Hippocampal formation (tissue), 2 donors: ENCODE measurements around the gene AMER2.

Experiments used
- DNase-seq, 2 donors: peaks; one replicate each; lab custom pipeline; 2025; lab: John Stamatoyannopoulos, UW

AMER2 gene

GRCh38 chr13:25171517-25172302, at the start of gene AMER2:
Gene AMER2, minus strand, starts transcription at chr13:25172288. Its CDS starts 669 bp downstream, at chr13:25171619.
- peak; percentile 80 to 88 for DNase-seq

DNA sequence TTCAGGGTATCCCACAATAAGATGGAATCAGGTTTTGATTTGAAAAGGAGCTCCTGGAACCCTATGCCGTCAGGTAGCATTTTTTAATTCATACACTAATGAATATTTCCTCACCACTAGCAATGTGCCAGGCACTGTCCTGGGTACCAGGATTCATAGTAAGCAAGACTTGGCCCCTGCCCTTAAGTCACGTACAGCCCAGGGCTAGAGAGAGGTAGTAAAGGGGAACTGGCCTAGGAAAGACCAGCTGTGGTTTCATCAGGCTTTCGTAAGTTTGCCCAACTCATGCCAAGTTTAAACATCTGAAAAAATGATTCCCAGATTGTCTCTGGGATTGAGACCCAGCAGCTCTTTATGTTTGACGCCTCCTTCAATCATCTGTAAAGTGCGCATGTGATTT, 45.9 kb upstream of the AMER2 start:
- DNase-seq = no peak

DNA sequence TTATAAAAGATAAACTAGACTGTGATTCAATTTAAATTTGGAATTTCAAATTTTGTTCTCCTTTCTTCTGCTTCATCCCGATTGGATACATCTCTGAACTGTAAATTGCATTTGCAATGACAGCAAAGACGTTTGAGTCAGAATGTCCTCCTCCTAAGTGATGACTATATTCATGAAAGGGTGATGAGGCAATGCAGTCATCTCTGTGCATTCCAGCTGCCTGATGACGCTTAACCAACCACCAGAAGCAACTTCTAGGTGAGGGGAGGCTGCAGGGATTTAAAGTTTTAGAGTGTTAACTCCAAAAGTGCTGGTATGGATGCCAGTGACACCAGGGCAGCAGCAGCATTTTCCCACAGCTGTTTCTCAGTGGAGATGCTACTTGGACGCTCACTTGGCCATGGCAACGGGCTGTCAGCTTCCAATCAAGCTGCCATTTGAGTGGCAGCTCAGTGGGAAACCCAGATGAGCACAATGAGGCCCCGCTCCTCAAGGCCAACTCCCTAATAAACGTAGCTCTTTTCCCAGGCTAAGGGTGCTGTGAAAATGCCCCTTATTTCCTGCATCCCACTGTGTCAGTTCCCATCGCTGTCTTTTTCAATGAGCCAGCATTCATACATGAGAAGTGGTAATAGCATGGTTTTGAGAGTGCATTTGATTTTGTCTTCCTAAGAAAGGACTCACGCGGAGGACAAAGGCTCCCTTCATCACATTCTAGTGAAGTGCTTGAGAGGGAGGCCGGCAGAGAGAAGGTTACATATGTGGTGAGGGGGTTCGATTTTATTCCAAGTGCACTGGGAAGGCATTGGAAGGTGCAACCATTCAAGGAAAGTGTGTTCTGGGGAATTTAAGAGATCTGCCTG, 45.2 kb upstream of the AMER2 start:
- no peak for DNase-seq

DNA sequence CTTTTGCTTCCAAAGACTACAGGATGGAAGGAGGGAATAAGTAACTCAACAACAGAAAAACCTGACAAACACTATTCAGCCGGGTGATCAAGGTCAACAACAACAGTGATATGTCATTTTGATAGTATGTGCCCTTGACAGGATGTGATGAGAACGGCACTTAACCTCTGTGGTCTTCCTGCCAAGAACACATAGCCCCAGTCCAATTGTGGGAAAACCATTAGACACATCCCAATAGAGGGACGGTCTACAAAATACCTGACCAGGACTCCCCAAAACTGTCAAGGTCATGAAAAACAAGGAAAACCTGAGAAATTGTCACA, 43.1 kb upstream of the AMER2 start:
- DNase-seq = no peak

DNA sequence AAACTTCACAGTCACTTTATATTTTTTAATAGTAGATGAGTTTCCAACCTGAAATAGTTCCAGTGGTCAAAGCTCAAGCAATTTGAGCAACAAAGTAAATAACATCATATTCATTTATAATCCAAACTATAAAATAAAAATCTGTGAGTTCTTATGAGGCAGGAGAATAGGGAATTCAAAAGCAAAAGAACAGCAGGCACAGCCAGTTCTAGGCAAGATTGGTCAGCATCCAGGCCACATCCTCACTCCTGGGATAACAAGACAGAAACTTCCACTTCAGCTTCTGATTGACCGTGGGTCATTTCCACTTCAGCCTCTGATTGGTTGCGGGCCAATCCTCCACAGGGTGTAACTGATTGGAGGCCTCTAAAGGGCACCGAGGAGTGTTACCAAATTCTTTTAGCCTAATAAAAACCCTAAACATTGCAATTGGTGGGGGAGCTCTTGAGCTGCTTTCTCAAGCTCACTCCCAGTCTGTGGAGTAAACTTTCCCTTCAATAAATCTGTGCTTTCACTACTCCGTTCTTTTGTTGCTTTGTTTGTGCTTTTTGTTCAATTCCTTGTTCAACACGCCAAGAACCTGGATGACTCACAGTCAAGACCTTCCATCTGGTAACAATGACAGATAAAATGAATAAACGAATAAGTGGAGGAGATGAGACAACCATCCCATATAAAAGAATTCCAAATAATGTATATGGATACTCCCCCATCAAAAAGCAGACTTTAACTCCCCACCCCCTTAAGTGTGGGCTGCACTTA, 42.6 kb upstream of the AMER2 start:
- no peak for DNase-seq

DNA sequence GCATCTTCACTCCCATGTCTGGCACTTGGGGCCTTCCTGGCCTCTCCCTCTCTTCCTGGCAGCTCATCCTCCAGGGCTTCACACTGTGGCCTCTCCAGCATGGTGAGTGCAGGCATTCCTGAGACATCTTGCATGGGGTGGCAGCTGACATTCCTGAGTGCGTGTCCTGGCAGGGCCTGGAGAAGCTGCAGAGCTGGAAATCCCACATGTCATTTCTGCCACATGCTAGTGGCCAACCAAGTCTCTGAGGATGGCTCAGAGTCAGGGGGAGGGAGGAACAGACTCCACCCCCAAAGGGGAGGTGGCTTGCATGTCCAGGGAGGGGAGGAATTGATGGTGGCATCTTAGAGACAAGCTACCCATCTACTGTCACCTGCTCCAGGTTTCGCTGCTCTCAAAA, 41.6 kb upstream of the AMER2 start:
- DNase-seq = no peak

GRCh38 chr13:25210842-25211569, 38.9 kb upstream of the AMER2 start:
- no peak for DNase-seq

GRCh38 chr13:25207291-25207810, 35.3 kb upstream of the AMER2 start:
- no peak for DNase-seq

GRCh38 chr13:25204863-25205262, 32.8 kb upstream of the AMER2 start:
- DNase-seq = no peak

- no peak for DNase-seq
Observed at GRCh38 chr13:25203127-25203740, 31.1 kb upstream of the AMER2 start.

DNA sequence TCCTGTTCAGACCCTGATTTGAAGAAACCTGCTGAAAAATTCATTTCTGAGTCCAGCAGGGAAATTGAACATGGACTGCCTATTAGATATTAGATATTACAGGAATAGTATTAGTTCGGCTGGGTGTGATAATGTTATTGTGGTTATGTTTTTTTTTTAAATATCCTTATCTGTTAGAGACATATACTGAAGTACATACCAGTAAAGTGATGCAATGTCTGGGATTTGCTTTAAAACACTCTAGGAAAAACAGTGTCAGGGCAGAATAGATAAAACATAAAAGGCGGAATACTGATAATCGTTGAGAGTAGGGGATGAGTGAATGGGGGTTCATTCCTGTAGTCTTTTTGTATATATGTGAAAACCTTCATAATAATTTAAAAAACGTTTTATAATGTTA, 28.7 kb upstream of the AMER2 start:
- no peak for DNase-seq

DNA sequence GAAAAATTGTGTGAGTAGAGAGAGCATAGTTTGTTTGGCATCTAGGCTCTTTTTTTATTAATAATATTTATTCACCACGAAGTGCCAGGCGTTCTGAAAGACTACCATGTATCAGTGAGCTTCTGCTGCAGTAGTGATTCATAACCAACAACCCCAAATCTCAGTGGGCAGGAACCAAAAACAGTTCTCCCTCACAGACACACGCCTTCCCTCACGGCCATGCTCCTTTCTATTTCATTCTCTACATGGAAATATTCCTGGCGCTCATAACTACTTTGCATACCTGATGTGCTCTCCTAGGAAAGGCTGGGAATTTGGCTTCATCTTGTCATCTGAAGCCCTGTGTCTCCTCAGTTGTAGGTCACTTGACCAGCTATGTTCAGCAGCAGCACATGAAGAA, 26.6 kb upstream of the AMER2 start:
- no peak for DNase-seq

DNA sequence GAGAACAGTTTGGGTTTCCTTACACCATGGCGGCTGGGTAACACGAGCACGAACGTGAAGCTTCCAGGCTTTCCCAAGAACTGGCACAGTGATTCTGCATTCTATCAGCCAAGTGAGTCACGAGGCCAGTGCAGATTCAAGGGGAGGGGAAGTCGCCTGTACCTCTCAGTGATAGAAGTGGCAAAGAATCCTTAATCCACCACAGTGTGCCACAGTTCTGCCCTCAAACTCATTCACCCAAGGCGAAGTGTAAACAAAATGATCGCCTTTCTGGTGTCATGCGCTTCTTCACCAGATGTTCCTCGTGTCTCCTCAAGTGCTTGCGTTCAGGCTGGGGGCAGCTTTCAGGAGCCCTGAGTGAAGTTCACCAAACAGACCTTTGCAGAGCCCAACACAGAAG, 24.9 kb upstream of the AMER2 start:
- no peak for DNase-seq

DNA sequence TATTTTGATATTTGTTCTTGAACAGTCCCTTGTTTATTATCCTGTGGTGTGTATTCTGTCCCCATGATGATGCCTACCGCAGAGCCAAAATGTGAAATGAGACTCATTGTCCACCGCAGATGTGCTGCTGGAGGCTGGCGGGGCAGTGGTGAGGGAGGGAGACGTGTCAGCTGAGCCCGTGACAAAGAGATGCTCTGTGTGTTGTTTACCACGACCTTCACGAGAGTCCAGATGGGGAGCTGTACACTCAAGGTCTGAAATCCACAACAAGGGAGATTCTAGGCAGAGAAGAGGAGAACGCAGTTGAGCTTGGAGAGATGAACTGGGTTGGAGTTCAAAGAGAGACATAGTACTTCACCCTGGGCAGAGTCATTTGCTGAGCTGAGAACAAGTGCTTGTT, 20.8 kb upstream of the AMER2 start:
- DNase-seq = peak; percentile 89 to 97

- peak in 1 of 2 donors; percentile 58 for DNase-seq
Observed at GRCh38 chr13:25192489-25192888, 20.4 kb upstream of the AMER2 start.

GRCh38 chr13:25192052-25192451, 20.0 kb upstream of the AMER2 start:
- DNase-seq = no peak

DNA sequence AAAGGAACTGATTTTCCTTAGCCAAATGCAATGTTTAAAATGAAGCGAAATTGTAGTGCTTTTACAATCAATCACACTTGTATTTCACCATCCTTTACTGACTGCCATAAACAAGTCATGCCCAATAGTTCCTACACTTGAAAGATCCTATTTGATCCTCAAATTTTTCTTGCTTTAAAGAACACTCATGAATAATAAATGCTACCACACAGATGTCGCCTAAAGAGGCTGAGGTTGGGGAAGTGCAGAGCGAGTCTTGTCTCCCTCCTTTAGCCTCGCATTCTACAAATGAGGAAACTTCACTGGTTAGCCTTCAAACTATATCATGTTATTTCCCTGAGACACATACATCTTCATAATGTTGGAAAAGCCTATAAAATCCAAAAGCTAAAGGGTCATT, 18.7 kb upstream of the AMER2 start:
- no peak for DNase-seq

DNA sequence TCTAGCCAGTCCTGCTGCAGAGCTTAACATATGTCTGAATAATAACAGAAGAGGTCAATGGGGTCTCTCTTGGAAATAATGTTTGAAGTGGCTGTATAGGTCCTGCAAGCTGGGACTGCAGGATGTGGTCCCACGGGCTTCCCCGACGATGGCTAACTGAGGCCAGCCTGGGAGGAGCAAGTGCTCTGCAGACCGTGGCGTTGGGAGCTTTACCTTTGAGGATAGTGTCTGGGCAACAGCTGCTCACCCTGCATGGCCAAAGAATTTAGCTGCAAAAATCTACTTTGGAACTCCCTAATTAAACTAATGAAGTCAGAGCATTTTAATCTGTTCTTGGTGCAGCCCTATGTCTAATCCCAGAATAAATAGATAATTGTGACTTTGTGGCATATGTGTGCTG, 18.2 kb upstream of the AMER2 start:
- no peak for DNase-seq

GRCh38 chr13:25187596-25187995, 15.5 kb upstream of the AMER2 start:
- DNase-seq = no peak

GRCh38 chr13:25186187-25186586, 14.1 kb upstream of the AMER2 start:
- DNase-seq = no peak

- no peak for DNase-seq
Observed at GRCh38 chr13:25181597-25181996, 9.5 kb upstream of the AMER2 start.
